Neural progenitor cell (in vitro differentiated cells): ENCODE data around the gene SCP2D1.

Experiments
- CTCF ChIP-seq: fragments of 200-600 bp; sonication (generic); IDR thresholded peaks from 2 replicates; pipeline ENCODE4 v1.5.1; 2017; ENCODE audit warnings: antibody characterized with exemption, mild to moderate bottlenecking
- EZH2 ChIP-seq: fragments of 200-600 bp; sonication (generic); IDR thresholded peaks from 2 replicates; pipeline ENCODE4 v1.6.1; 2017; ENCODE audit warnings: antibody characterized with exemption, mild to moderate bottlenecking, moderate library complexity
- EZH2phosphoT487 ChIP-seq: fragments of 200-600 bp; sonication (generic); IDR thresholded peaks from 2 replicates; pipeline ENCODE4 v1.6.1; 2017; ENCODE audit warnings: antibody characterized with exemption

DNA sequence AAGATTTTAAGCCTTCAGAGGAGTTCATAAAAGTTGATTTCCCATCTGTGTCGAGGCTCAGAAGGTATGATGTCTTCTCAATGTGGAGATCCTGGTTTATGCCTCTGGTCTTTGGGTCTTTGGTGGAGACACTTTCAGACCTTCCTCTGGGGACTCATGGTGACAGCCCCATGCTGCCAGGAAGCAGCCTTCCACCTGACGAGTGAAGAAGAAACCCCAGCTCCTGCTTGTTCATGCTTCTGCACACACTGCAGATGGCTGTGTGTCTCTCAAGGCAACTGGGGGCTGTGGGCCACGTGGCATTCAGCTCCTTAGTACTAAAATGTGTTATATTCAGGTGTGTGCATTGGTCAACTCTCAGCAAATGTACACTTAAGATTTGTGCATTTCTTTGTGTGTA is 4.9 kb upstream of the SCP2D1 start:
- TF ChIP-seq CTCF (no peak), EZH2 (no peak), EZH2phosphoT487 (no peak)
